HG03280 (cell line): ENCODE data around the gene ZSCAN12.

Source experiments
- ATAC-seq: cut with Tn5 transposase; IDR thresholded peaks from one replicate; pipeline ENCODE4 v1.9.1; 2021; ENCODE audit warnings: mild to moderate bottlenecking, moderate library complexity; ENCODE audit not compliant: unreplicated experiment

The ZSCAN12 gene

GRCh38 chr6:28354688-28355554 lies 44.6 kb downstream of the ZSCAN12 start:
- no peak for ATAC-seq

- ATAC-seq: no peak
These were observed 45.4 kb downstream of the ZSCAN12 start for GRCh38 chr6:28353981-28354676.

GRCh38 chr6:28353356-28353755 lies 46.2 kb downstream of the ZSCAN12 start:
- no peak for ATAC-seq

DNA sequence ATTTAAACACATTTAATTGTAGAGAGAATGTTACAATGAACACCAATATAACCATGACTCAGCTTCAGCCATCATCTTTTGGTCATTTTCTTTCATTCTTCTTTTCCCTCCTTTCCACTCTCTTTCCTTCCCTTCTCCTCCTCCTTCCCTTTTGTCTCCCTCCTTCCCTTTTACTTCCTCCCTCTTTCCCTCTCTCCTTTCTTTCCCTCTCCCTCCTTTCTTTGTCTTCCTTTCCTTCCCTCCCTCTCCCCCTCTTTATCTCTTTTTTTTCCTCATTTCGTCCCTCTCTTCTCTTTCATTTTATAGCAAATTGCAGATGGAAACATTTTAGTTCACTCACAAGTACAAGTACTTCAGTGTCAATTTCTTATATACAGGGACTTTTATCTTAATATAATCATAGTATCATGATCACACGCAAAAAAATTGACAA lies 48.0 kb downstream of the ZSCAN12 start:
- no peak for ATAC-seq

GRCh38 chr6:28351087-28351486 lies 48.5 kb downstream of the ZSCAN12 start:
- ATAC-seq: no peak

DNA sequence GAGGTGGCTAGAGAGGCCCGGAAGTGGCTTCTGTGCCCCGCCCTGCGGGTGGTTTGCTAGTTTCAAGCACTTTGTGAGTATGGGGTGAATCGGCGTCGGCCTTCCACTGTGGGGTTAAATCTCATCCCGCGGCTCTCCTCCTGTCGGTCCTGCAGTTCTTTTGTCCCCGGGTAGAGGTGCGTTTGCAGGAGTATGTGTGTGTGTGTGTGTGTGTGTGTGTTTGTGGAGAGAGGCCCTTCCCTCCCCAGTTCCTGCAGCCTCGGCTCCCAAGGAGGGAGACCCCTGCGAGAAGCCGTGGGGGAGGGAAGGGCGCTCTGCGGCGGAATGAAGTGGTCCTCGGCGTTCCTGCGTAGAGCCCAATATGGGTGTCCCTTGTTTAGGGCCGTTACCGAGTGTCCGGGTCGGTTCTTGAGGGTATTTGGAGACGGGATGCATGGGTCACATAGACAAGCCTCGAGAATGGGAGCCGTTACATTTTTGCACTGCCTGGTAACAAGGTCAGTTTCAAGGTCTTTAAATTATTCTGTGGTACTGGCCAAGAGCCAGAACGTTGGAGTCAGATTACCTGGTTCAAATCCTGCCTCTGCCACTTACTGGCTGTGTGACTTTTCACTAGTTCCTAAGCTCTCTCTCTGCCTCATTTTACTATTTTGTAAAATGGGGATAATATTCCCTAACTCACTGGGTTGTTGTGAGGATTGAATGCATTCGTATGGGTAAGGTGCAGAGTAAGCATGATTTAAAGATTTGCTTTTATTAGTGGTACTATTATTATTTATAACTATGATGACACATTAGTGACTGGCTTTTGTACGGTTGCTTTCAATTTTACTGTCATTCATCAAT lies 49.4 kb downstream of the ZSCAN12 start, which contains the start of gene ZKSCAN3:
Gene ZKSCAN3 (plus strand): TSS at position 56 of the 846 bp plus-strand sequence. CDS start 9,640 bp downstream, outside the sequence.
- ATAC-seq: peak; percentile 98

DNA sequence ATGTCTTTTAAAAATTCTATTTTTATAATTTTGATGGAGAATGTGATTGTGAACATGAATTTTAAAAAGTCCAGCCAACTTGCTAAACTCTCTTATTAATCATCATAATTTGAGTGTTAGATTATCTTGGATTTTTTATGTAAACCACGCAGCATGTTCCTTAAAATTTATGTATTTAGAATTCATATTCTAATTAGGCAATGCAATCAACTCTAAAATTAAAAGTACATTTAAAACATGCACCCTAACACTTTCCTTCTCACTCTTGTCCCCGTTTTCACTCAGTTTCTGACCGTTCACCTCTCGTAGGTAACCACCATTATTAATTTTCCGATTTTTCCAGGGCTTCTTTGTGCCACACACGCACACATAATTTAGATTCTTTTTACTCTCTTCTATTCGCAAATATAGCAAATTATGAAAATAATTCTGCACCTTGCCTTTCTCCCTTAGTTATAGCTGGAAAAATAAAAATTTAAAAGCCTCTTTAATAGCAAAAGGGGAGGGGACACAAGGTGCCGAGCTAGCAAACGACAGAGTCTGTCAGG lies 50.1 kb downstream of the ZSCAN12 start:
- ATAC-seq: no peak

DNA sequence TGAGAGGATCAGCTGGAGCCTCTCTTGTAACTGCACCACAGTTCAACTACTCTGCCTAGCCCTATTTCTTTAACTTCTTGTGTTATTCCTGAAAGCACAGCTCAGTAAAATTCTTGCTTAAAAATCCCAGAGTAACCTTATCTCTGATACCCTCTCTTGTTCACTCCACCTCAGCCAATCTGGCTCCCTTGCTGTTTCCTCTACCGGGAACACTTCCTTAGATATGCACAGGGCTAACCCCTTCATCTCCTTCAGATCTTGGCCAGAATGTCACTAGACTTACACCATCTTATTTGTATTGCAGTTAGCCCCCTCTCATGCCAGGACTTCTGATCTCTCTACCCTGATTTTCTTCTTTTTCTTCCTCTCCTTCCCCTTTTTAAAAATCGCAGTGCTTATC lies 52.4 kb downstream of the ZSCAN12 start:
- ATAC-seq: no peak

- ATAC-seq: no peak
These were observed 54.3 kb downstream of the ZSCAN12 start for GRCh38 chr6:28345201-28345600.

- no peak for ATAC-seq
These were observed 55.5 kb downstream of the ZSCAN12 start for GRCh38 chr6:28343898-28344677.

- ATAC-seq: no peak
These were observed 59.0 kb downstream of the ZSCAN12 start for GRCh38 chr6:28340310-28341095.

DNA sequence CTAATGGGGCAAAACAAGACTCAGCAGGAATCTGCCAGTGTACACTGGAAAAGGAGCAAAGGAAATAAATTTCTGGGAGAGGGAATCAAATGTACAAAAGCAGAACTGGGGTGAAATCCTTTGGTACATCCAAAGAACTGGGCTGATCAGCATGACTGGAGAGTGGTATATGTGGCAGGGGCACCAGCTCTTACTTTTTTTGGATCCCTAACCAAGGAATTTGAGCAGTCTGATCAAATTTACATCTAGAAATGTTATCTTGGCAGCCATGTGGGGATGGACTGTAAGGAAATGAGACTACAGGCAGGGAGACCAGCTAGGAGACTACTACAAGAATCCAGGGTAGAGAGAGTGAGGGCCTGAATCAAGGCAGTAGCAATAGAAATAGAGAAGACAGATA lies 62.4 kb downstream of the ZSCAN12 start:
- ATAC-seq: no peak

DNA sequence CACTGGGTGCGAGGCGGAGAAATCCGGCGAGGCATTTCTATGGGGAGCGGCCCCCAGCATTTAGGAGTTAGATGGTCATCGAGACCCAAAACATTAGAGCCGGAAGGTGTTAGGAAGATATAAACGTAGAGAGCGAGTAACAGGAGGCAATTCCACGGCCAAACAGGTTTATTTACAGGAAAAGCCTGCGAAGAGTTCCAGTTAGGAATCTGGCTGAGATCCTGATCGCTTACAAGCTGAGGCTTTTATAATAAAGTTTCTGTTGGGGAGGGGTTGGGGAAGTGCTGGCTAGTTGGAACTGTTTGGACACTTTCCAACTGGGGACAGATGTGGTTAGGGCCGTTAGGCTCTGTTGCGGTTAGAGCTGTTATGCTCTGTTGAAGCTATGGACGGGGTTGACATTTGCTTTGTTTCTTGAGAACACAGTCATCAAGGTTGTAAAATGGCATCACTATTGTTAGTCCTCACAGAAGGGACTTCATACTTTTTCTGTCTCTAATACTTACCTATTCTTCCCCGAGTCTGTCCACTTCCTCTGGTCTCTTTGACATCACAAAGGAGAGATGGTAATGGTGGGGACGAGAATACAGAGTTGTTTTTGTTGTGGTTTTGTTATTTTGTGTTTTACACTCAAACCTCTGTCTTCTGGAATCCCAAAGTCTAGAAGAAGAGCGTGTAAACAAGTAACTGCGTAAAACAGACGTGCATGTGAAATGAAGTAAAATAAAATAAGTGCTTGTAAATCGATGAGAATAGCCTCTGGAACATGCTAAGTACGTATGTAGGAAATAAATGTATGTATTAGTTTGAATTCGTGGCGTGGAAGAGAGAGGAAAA lies 63.0 kb downstream of the ZSCAN12 start:
- no peak for ATAC-seq

GRCh38 chr6:28335564-28336283 lies 63.8 kb downstream of the ZSCAN12 start, which contains the start of gene ZSCAN31:
TSS of gene ZSCAN31 (minus strand) at chr6:28336148. CDS start at chr6:28329683, 6,465 bp downstream.
- peak; percentile 91 for ATAC-seq

GRCh38 chr6:28335040-28335563 lies 64.4 kb downstream of the ZSCAN12 start:
- ATAC-seq: no peak

DNA sequence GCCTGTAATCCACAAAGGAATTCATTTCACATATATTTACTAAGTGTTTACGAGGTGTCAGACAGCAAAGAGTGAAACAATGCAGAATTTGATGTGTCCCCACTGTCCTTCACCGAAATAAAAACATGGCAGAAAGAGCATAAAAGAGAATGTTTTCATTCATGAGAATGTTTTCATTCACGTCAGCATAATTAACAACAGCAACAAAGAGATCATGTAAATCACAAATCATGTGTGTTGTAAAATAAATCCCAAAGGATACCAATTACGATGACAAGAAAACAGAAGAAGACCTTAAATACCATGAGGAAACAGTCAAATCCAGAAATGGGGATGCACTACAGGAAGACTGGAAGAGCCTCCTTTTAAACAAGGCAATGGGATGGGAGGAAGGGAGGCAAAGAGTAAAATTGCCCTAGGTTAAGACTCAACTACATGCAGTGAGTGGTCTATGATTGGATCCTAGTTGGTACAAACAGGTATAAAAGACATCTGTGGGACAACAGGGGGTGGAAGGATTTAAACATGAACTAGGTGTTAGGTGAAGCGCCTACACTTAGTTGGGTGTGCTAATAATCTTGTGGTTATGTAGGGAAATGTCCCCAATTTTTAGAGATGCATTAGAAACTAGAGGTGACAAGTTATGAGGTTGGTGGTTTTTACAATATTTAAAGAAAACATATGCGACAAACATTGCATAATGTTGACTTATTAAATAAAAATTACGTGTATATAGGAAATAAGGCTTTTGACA lies 65.1 kb downstream of the ZSCAN12 start:
- ATAC-seq: no peak

GRCh38 chr6:28333599-28334018 lies 65.9 kb downstream of the ZSCAN12 start:
- no peak for ATAC-seq
